Heart right ventricle (tissue), 16 donors: ENCODE results near the gene CEP55. TPM values are rescaled to one million over a fixed set of nuclear protein-coding genes. Genes with fewer than 3 reads are reported as not detected.

Source experiments
- ATAC-seq, 8 donors: fragments of 200-7000 bp; cut with Tn5 transposase; one replicate each; pipeline ENCODE4 v1.9.1; 2020; ENCODE audit warnings: mild to moderate bottlenecking in 8 of 8, moderate library complexity in 8 of 8, moderate number of reproducible peaks in 1 of 8
- DNase-seq, 2 donors: peaks; one replicate each; pipeline ENCODE4 v3.0.0-alpha.2; 2020
- H3K27ac ChIP-seq, 10 donors: fragments of 200-600 bp; sonication (generic) in 2 of 10; one replicate each; pipeline versions ENCODE4 v1.5.0 to v1.8.0; 2020 to 2022; ENCODE audit warnings: mild to moderate bottlenecking in 3 of 10
- H3K27me3 ChIP-seq, 7 donors: fragments of 200-600 bp; one replicate each; pipeline ENCODE4 v1.8.0; 2021 to 2022; ENCODE audit warnings: mild to moderate bottlenecking in 2 of 7
- H3K36me3 ChIP-seq, 9 donors: fragments of 200-600 bp; sonication (generic) in 1 of 9; one replicate each; pipeline versions ENCODE4 v1.5.0 to v1.8.0; 2020 to 2022; ENCODE audit warnings: mild to moderate bottlenecking in 2 of 9
- H3K4me1 ChIP-seq, 9 donors: fragments of 200-600 bp; sonication (generic) in 1 of 9; one replicate each; pipeline versions ENCODE4 v1.5.0 to v1.8.0; 2020 to 2022; ENCODE audit warnings: mild to moderate bottlenecking in 4 of 9
- H3K4me3 ChIP-seq, 10 donors: fragments of 200-600 bp; sonication (generic) in 2 of 10; one replicate each; pipeline versions ENCODE4 v1.5.0 to v1.8.0; 2020 to 2022; ENCODE audit warnings: mild to moderate bottlenecking in 7 of 10, moderate library complexity in 2 of 10
- H3K9me3 ChIP-seq, 11 donors: fragments of 200-600 bp in 10 of 11; sonication (generic) in 2 of 11; one replicate each; pipeline versions ENCODE4 v1.5.0 to v1.8.0; 2013 to 2022; ENCODE audit warnings: mild to moderate bottlenecking in 2 of 11, control low read depth in 1 of 11, moderate library complexity in 1 of 11
- WGBS, 2 donors: extraction: QIAGEN DNeasy Blood & Tissue Kit; methylation state at CpG; one replicate each; pipeline ENCODE4 v1.1.7; 2013; ENCODE audit warnings: inconsistent platforms in 1 of 2; 5-methylcytosine and 5-hydroxymethylcytosine counted together
- intact Hi-C, 10 donors: fragments of 100-400 bp; cut with DNase I; formaldehyde crosslinking; loops; one replicate each; pipeline versions ENCODE4 v1.11.1 to v1.14.2; 2022
- polyA plus RNA-seq, 2 donors: library from polyadenylated mRNA; stranded (reverse); fragments of 200-250 nt; gene quantifications; one replicate each; pipeline ENCODE4 v1.2.3, GENCODE V29; 2013
- total RNA-seq, 10 donors: library from RNA; stranded (reverse); fragmentation: NEBNext Ultra II Directional in 3 of 10; extraction: Animal tissue kit (Norgen Biotek cat#: 25700) in 3 of 10; gene quantifications; one replicate each; pipeline versions ENCODE4 v1.2.1 to v1.2.4, GENCODE V29; 2021 to 2023
- TF ChIP-seq, protein P1 (sequence below), 9 donors: fragments of 200-600 bp; sonication (generic) in 2 of 9; IDR thresholded peaks; one replicate each; pipeline versions ENCODE4 v1.5.0 to v1.8.0; 2021 to 2022; ENCODE audit warnings: antibody characterized with exemption in 9 of 9, mild to moderate bottlenecking in 5 of 9, moderate library complexity in 1 of 9
- donor health status: Arrhythmogenic right ventricular cardiomyopathy.
- donor health status: ischemic (EF 13 %, LVEDD 7.1; RV severe dilation, severe dysfunction).
- donor health status: healthy with polysubstance abuse.
- donor health status: DM: no; HTN: yes; CAD: no.
- donor health status: DM: no; HTN: no; CAD: no.
- donor health status: ischemic (EF 25% LVEDD 6.9; RV normal size, moderate dysfunction).
- donor health status: ischemic (EF 25% LVEDD 5.7; RV mildly dilated, moderate dysfunction).
- donor health status: healthy.
- donor health status: DM: yes; HTN: yes; CAD: no.
- donor health status: Ischemic cardiomyopathy.
- donor health status: ischemic (EF 35%, LVEDD 5.7; RV mildly dilated, moderate dysfunction).
- donor health status: nonischemic (EF 11% LVEDD 7.7; RV severe dilation, severe dysfunction).
- donor health status: DM: yes; HTN: yes; CAD: no.
- donor health status: PGD.
- donor health status: ischemic (EF 29% LVEDD 5.4; RV normal size, mild dysfunction).
- donor health status: nonischemic (EF 23%, LVEDD 6.1; RV moderate dilation, normal function).

The CEP55 gene
- total and polyA plus RNA-seq, 12 donors, result 0.13 to 4.4 (median 0.22) TPM; not detected in 3

- DNase-seq (no peak), ATAC-seq (no peak)
- TF ChIP-seq, protein P1, sequence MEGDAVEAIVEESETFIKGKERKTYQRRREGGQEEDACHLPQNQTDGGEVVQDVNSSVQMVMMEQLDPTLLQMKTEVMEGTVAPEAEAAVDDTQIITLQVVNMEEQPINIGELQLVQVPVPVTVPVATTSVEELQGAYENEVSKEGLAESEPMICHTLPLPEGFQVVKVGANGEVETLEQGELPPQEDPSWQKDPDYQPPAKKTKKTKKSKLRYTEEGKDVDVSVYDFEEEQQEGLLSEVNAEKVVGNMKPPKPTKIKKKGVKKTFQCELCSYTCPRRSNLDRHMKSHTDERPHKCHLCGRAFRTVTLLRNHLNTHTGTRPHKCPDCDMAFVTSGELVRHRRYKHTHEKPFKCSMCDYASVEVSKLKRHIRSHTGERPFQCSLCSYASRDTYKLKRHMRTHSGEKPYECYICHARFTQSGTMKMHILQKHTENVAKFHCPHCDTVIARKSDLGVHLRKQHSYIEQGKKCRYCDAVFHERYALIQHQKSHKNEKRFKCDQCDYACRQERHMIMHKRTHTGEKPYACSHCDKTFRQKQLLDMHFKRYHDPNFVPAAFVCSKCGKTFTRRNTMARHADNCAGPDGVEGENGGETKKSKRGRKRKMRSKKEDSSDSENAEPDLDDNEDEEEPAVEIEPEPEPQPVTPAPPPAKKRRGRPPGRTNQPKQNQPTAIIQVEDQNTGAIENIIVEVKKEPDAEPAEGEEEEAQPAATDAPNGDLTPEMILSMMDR (IDR thresholded peaks at IDR 0.05), result no peak
- Histone ChIP-seq H3K4me1 (peaks cover 0 to 5% (median 0%) of the 10 kb centered on the region in 9 donors), H3K4me3 (no peak overlapping the region), H3K27ac (no peak overlapping the region), H3K27me3 (no peaks in the 10 kb centered on the region), H3K36me3 (no peaks in the 10 kb centered on the region), H3K9me3 (no peaks in the 10 kb centered on the region)
- WGBS, 2 donors, result 83 to 92% methylated on average over 1 of the region's 1 CpG
- intact Hi-C loops, result loop anchor here in 7 of 10 donors (5.0 to 10.0 kb wide), 5 partner anchors 121 to 261 kb away; no protein-coding TSS in a partner anchor
Observed at GRCh38 chr10:93554316-93554663, 57.9 kb downstream of the CEP55 start.

DNA sequence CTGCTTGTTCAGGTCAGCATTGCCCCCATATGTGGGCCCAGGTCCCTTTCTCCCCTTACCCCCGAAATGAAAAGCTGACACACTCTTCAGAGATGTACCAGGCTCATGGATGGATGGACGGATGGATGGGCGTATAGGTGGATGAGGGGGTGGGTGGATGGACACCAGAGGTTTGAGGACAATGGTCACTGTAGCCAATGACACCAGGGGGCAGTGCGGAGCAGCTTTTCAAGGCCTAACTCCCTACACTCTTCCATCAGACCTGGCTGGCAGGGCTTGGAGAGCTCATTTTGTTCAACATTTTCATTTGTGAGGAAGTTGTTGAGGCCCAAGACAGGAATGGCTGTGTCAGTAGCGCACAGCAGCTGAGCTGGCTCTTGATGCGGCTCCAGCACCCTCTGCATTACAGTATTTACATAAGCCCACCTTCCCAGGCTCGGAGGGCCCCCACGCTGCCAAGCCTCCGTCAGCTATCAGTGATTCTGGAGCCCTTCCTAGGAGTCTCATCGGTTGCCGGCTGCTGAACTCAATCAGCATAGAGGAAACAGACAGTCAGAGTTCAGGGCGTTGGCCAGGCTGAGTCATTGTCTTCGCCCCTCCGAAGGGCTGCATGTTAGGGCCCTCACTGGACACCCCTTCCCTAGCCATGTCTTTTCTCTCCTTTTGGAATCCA, 58.5 kb downstream of the CEP55 start:
- peaks cover 0 to 6% (median 0%) of the 10 kb centered on the region in 11 donors for H3K9me3 ChIP-seq
- H3K27me3 ChIP-seq, result no peaks in the 10 kb centered on the region
- WGBS, 2 donors, result 29 to 36% methylated on average over 14 of the region's 14 CpGs
- intact Hi-C loops, result loop anchor here in 9 of 10 donors (5.0 to 10.0 kb wide), 5 partner anchors 120 to 260 kb away; no protein-coding TSS in a partner anchor
- H3K36me3 ChIP-seq, result no peaks in the 10 kb centered on the region
- DNase-seq (peak; percentile 66 to 70), ATAC-seq (peak; percentile 65 to 91 (median 86))
- H3K4me1 ChIP-seq, result peaks cover 0 to 5% (median 0%) of the 10 kb centered on the region in 9 donors
- TF ChIP-seq, protein P1 (IDR thresholded peaks at IDR 0.05), result peak; percentile 44 to 80 (median 67)
- H3K4me3 ChIP-seq, result no peak overlapping the region
- peak overlapping the region in 1 of 10 donors; percentile 21 for H3K27ac ChIP-seq

DNA sequence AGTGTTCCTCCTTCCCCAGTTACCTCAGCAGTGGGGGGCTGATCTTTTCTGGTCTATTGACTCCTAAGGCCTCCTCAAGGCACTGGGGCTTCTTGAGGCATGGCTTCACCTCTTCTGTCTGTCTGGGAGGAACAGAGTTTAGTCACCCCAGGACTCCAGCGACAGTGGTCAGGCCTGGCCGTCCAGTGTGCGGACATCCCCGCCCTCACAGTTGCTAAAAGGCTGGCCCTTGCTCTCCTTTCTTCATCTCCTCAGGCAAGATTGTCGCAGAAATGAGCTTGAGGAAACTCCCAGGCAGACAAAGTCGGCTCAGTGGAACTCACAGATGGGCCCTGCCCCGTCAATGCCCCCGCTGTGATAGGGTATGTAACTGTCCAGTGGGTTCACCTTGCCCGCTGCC, 63.1 kb downstream of the CEP55 start:
- DNase-seq (no peak), ATAC-seq (no peak)
- Histone ChIP-seq H3K36me3 (no peaks in the 10 kb centered on the region), H3K9me3 (peaks cover 0 to 7% (median 0%) of the 10 kb centered on the region in 11 donors), H3K4me1 (peaks cover 0 to 5% (median 0%) of the 10 kb centered on the region in 9 donors), H3K4me3 (no peak overlapping the region), H3K27me3 (peaks cover 0 to 21% (median 0%) of the 10 kb centered on the region in 7 donors), H3K27ac (no peak overlapping the region)
- intact Hi-C loops, result loop anchor here in 5 of 10 donors (5.0 to 10.0 kb wide), 5 partner anchors 115 to 255 kb away; no protein-coding TSS in a partner anchor
- 90 to 92% methylated on average over 9 of the region's 9 CpGs for WGBS, 2 donors
- TF ChIP-seq, protein P1 (IDR thresholded peaks at IDR 0.05), result no peak

DNA sequence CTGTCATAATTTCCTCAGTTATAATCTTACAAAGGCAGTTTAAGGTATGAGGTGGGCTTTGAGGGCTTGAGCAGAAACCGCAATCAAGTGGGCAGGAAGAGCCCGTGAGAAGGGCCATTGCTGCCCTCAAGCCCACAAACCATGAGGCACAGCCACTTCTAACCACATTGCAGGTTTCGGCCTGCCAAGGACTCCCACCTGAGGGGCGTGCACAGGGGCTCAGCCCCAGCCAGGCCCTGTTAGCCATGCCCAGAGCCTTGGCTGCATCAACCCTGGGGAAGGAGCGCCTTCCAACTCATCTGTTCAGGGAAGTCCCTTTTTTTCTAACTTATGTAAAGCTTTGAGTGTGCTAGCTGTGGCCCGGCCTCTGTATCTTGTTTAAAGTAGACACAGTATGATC, 64.1 kb downstream of the CEP55 start:
- ATAC-seq, result no peak
- no peak overlapping the region for H3K27ac ChIP-seq
- TF ChIP-seq, protein P1 (IDR thresholded peaks at IDR 0.05), result no peak
- H3K36me3 ChIP-seq, result no peaks in the 10 kb centered on the region
- no peak overlapping the region for H3K4me3 ChIP-seq
- peaks cover 0 to 5% (median 0%) of the 10 kb centered on the region in 9 donors for H3K4me1 ChIP-seq
- no peak for DNase-seq
- peaks cover 0 to 29% (median 7%) of the 10 kb centered on the region in 7 donors for H3K27me3 ChIP-seq
- intact Hi-C loops, result no loop called here
- peaks cover 0 to 7% (median 0%) of the 10 kb centered on the region in 11 donors for H3K9me3 ChIP-seq
- WGBS, 2 donors, result 85 to 95% methylated on average over 6 of the region's 6 CpGs
